ENCODE measurements around the gene PMP22. TPM values are rescaled to one million over a fixed set of nuclear protein-coding genes. Genes with fewer than 3 reads are reported as not detected.
A peak's percentile ranks its signal among the peaks of the same experiment; 100 is the strongest.

The PMP22 gene
- total RNA-seq, 2 donors from 2014 or later, result 3.1 to 5.5 TPM

GRCh38 chr17:15263206-15263579, 1.9 kb downstream of the PMP22 start:
- H3K4me3 ChIP-seq (ENCODE audit: low read length), result peak overlapping the region; percentile 88
- H3K27ac ChIP-seq (ENCODE audit: low read depth, low read length), result no peak overlapping the region
- H3K27me3 Mint-ChIP-seq (ENCODE audit: insufficient read depth), result peaks cover 99% of the 10 kb centered on the region
- WGBS, 2 experiments (ENCODE audit: insufficient coverage in 1 of 2, insufficient read length in 1 of 2), result 0 to 5% methylated on average over 3 to 16 of the region's 17 CpGs
- no peaks in the 10 kb centered on the region for H3K4me1 ChIP-seq (ENCODE audit: control insufficient read depth, insufficient read depth, low read length)
- H3K9me3 ChIP-seq (ENCODE audit: control insufficient read depth, low read length), result no peaks in the 10 kb centered on the region
- H3K9ac ChIP-seq (ENCODE audit: extremely low read depth, low read length, poor library complexity, severe bottlenecking), result no peak overlapping the region
- peak overlapping the region; percentile 78 for H3K4me3 Mint-ChIP-seq
- H3K27ac Mint-ChIP-seq, result no peak overlapping the region
- no peak for DNase-seq
- H3K27me3 ChIP-seq (ENCODE audit: control insufficient read depth, insufficient read depth, low read length, poor library complexity, severe bottlenecking), result peaks cover 94% of the 10 kb centered on the region
- peaks cover 20% of the 10 kb centered on the region for H3K4me1 Mint-ChIP-seq
- no peaks in the 10 kb centered on the region for H3K9me3 Mint-ChIP-seq
- TF ChIP-seq, protein P1, sequence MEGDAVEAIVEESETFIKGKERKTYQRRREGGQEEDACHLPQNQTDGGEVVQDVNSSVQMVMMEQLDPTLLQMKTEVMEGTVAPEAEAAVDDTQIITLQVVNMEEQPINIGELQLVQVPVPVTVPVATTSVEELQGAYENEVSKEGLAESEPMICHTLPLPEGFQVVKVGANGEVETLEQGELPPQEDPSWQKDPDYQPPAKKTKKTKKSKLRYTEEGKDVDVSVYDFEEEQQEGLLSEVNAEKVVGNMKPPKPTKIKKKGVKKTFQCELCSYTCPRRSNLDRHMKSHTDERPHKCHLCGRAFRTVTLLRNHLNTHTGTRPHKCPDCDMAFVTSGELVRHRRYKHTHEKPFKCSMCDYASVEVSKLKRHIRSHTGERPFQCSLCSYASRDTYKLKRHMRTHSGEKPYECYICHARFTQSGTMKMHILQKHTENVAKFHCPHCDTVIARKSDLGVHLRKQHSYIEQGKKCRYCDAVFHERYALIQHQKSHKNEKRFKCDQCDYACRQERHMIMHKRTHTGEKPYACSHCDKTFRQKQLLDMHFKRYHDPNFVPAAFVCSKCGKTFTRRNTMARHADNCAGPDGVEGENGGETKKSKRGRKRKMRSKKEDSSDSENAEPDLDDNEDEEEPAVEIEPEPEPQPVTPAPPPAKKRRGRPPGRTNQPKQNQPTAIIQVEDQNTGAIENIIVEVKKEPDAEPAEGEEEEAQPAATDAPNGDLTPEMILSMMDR (conservative IDR thresholded peaks at IDR 0.05), result no peak
- no peaks in the 10 kb centered on the region for H3K36me3 Mint-ChIP-seq (ENCODE audit: low read depth)
- H3K36me3 ChIP-seq (ENCODE audit: control insufficient read depth, insufficient read depth, low read length), result no peaks in the 10 kb centered on the region

DNA sequence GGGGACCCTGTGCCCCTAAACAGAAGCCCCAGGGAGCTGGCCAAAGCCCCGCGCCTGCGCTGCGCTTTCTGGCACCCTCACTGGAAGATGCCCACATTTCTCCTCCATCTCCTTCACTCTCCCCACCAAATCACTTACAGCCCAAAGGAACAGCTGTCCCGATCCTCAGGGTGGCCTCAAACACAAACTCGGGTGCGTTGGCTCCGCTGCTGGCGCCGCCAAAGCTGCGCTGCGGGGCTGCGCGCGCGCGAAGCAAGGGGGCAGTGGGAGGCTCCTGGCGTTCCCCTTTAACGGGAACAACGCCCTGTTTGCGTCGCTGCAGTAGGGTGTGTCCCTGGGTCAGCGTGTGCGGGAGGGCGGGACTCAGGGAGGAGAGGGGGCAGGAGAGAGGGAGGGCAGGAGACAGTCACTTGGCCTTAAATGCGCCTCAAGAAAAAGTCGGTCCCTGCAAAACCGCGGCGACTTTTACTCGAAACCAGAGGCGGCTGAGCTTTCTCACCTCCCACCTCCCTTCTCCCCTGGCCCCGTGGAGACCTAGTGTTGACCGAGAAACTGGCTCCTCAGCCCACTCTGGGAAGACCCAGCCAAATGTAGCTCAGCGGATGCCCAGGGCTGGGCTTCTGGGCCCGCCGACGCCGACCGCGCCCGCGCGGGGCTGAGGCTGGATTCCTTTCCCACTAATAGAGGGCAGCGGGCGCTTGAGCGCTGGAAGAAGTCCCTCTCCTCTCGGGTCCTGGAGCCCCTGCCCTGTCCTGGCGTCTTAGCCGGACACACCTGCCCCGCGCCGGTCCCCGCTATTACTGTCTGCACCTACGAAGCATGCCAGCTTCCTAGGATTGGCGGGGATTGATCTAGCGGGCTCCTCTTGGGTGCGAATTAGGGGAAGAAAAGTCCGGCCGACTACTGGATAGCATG, 2.6 kb downstream of the PMP22 start:
- no peaks in the 10 kb centered on the region for H3K9me3 Mint-ChIP-seq
- H3K27me3 Mint-ChIP-seq (ENCODE audit: insufficient read depth), result peaks cover 96% of the 10 kb centered on the region
- Histone ChIP-seq H3K4me3 (ENCODE audit: low read length) (peak overlapping the region; percentile 88), H3K4me1 (ENCODE audit: control insufficient read depth, insufficient read depth, low read length) (no peaks in the 10 kb centered on the region), H3K36me3 (ENCODE audit: control insufficient read depth, insufficient read depth, low read length) (no peaks in the 10 kb centered on the region), H3K9me3 (ENCODE audit: control insufficient read depth, low read length) (no peaks in the 10 kb centered on the region), H3K9ac (ENCODE audit: extremely low read depth, low read length, poor library complexity, severe bottlenecking) (no peak overlapping the region), H3K27ac (ENCODE audit: low read depth, low read length) (no peak overlapping the region), H3K27me3 (ENCODE audit: control insufficient read depth, insufficient read depth, low read length, poor library complexity, severe bottlenecking) (peaks cover 87% of the 10 kb centered on the region)
- H3K4me1 Mint-ChIP-seq, result peaks cover 20% of the 10 kb centered on the region
- H3K27ac Mint-ChIP-seq, result no peak overlapping the region
- 0 to 1% methylated on average over 22 to 60 of the region's 60 CpGs for WGBS, 2 experiments (ENCODE audit: insufficient coverage in 1 of 2, insufficient read length in 1 of 2)
- no peaks in the 10 kb centered on the region for H3K36me3 Mint-ChIP-seq (ENCODE audit: low read depth)
- DNase-seq, result peak; percentile 87
- H3K4me3 Mint-ChIP-seq, result peak overlapping the region; percentile 78
- TF ChIP-seq, protein P1 (conservative IDR thresholded peaks at IDR 0.05), result no peak

- Mint-ChIP-seq H3K27ac (no peak overlapping the region), H3K36me3 (ENCODE audit: low read depth) (no peaks in the 10 kb centered on the region), H3K27me3 (ENCODE audit: insufficient read depth) (peaks cover 89% of the 10 kb centered on the region), H3K9me3 (no peaks in the 10 kb centered on the region), H3K4me3 (peak overlapping the region; percentile 78), H3K4me1 (peaks cover 24% of the 10 kb centered on the region)
- Histone ChIP-seq H3K27me3 (ENCODE audit: control insufficient read depth, insufficient read depth, low read length, poor library complexity, severe bottlenecking) (peaks cover 80% of the 10 kb centered on the region), H3K27ac (ENCODE audit: low read depth, low read length) (no peak overlapping the region), H3K9me3 (ENCODE audit: control insufficient read depth, low read length) (no peaks in the 10 kb centered on the region), H3K4me1 (ENCODE audit: control insufficient read depth, insufficient read depth, low read length) (no peaks in the 10 kb centered on the region), H3K9ac (ENCODE audit: extremely low read depth, low read length, poor library complexity, severe bottlenecking) (no peak overlapping the region), H3K4me3 (ENCODE audit: low read length) (peak overlapping the region; percentile 88), H3K36me3 (ENCODE audit: control insufficient read depth, insufficient read depth, low read length) (no peaks in the 10 kb centered on the region)
- peak; percentile 80 for DNase-seq
- WGBS, 2 experiments (ENCODE audit: insufficient coverage in 1 of 2, insufficient read length in 1 of 2), result 4 to 8% methylated on average over 5 to 9 of the region's 9 CpGs
- TF ChIP-seq, protein P1 (conservative IDR thresholded peaks at IDR 0.05), result no peak
These were observed 3.3 kb downstream of the PMP22 start for GRCh38 chr17:15261802-15262290.

Measured in endodermal cell (in vitro differentiated cells).